Right hindlimb (tissue), 1 donor: ENCODE results near the gene TYK2.
"Not testable (repeated sequence)": the region's sequence is repeated elsewhere in the genome, so short reads cannot be mapped to it uniquely, and the experiment has no call there.

Experiments used
- DNase-seq: peaks from one replicate; pipeline ENCODE4 v3.0.0-alpha.2; 2018

The TYK2 gene

DNA sequence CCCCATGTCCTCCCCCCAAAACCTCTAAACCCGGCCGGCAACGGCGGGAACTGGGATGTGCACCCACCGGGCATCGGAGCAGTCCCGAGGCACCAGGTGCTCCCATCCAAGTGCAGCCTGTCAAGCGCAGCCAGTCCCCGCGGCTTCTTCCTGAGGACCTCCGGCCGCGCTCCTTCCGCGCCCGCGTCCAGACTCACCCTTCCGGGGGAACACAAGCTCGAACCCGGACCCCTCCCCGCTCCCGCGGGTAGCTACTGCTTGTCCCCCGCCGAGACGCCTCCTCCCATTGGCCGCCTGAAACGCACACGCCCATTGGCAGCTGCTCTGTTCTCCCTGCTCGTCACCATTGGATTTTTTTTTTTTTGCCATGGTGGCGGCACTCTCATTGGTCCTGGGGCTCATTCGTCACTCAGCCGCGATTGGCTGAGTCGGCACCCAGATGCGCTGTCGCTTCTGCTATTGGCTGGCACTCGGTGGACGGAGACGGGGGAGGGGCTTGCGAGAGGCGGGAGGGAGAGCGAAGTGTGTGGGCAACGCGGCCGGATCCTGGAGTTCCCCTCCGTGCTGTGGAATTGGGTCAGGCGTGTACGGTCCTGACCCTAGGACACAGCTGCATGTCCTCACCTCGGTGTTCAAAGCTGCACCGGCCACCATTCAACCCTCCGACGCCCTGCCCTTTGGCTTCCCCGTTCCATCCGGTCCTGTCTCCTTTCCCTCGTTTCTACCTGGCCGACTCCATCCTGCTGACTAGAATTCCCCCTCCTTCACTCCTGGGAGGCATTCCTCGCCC, at the start of gene TYK2:
Gene TYK2, minus strand, starts transcription at position 260 of the 790 bp plus-strand sequence. CDS start 2,166 bp downstream, outside the sequence.
- peak; percentile 99 for DNase-seq

- DNase-seq = no peak
Observed at GRCh38 chr19:10428996-10429381, 48.6 kb upstream of the TYK2 start.

DNA sequence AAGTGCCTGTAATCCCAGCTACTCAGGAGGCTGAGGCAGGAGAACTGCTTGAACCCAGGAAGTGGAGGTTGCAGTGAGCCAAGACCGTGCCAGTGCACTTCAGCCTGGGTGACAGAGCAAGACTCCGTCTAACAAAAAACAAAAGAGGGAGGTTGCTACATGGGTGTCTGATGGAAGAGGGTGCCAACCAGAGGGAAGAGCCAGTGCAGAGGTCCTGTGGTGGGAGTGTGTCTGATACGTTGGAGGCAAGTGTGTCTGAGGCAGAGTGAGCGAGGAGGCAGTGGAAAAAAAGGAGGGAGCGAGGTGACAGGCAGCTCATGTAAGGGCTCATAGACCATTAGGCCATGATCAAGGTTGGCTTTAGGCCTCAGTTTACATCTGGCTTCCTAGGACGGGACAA, 46.8 kb upstream of the TYK2 start:
- DNase-seq = no peak

DNA sequence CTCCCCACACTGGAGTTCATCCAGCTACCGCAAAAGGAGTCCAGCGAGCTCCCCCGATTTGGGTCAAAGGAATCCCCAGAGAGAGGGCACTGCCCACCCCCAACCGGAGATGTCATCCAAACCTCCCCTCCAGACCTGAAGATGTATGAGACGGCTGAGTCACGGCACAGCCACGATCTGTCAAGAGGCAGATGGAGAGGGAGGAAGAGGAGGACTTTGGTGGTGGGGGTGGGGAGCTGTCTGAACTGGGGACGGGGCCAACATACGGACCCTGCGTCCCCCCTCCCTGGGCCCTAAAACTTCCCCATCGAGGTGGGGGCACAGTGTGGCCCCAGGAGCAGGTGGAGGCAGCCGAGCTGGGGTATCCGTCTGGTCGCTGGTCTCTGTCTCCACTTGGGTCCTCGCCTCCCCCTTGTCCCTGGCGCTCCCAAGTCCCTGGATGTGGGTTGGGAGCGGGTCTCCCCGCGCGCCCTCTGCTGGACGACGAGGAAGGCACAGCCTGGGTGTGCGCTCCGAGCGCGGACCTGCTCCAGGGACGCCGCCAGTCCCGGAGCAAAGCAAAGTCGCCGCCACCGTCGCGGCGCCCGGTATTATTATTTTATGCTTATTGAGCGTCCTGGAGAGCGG, 43.8 kb upstream of the TYK2 start:
- peak; percentile 83 for DNase-seq

DNA sequence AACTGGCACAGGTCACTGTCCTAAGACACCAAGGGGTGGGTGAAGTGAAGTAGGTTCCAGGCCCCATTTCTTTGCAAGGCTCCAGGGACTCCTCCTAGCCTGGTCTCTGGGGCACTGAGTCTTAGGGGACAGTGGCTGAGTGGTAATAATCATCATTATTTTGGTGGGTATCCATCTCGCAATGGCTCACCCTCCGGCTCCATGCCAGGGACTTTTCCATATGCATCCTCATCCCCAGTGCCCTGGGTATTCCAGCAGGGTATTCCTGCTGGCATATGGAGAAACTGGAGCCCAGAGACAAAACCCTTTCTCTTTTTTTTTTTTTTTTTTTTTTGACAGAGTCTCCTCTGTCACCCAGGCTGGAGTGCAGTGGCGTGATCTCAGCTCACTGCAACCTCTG, 42.5 kb upstream of the TYK2 start:
- no peak for DNase-seq

DNA sequence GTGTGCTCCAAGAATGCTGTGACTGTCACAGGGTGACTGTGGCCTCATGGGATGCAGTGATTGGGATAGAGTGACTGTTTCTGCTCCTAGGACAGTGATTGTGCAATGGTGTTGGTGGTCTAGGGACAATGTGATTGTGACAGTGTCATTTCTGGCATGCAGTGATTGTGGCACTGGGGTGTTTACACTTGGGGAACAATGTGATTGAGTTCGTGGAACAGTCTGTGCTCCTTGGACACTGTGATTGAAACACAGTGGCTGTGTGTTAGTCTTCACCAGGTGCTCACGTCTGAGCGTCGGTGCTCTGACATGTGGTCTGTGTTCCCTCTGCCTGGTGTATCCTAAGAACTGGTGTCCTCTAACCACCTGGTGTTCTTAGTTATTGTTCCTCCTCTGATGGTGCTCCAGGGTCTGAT, 41.7 kb upstream of the TYK2 start:
- DNase-seq = no peak

DNA sequence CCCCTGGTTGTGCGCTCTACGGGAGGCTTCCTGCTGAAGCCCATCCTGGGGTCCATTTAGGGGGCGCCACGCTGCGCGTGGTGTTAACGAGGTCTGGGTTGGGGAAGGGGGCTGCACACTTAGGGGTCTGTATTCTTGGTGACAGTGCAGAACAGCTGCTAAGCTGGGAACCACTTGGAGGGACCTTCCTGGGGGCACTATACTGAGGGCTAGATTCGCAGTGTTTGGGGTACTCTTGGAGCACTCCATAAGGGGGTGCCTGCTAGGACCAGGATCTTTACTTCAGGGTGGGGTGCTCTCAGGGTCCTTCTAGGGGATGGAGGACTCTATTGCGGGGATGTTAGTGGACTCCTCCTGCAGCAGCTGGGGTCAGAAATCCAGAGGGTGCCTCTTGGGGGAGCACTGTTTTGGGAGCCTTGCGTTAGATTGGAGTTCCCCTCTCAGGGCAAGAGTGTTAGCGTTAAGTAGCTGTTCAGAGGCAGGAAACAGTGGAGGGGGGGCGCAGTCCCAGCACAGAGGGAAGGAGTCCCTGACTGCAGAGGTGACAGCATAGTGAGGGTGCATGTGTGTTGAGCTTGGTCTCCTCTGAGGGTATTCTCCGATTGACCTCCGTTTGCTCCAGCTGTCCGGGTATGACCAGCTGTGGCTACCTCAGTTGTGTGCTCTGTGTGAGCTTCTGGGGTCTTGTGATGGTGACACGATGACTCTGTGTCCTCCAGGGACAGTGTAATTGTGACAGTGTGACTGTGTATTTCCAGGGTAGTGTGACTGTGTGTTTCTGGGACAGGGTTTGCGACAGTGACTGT, 41.1 kb upstream of the TYK2 start:
- DNase-seq = no peak

- no peak for DNase-seq
Observed at GRCh38 chr19:10420444-10421239, 40.3 kb upstream of the TYK2 start, which contains the start of gene PDE4A. Gene PDE4A, plus strand, starts transcription at chr19:10420538. Its CDS starts 227 bp downstream, at chr19:10420765.

DNA sequence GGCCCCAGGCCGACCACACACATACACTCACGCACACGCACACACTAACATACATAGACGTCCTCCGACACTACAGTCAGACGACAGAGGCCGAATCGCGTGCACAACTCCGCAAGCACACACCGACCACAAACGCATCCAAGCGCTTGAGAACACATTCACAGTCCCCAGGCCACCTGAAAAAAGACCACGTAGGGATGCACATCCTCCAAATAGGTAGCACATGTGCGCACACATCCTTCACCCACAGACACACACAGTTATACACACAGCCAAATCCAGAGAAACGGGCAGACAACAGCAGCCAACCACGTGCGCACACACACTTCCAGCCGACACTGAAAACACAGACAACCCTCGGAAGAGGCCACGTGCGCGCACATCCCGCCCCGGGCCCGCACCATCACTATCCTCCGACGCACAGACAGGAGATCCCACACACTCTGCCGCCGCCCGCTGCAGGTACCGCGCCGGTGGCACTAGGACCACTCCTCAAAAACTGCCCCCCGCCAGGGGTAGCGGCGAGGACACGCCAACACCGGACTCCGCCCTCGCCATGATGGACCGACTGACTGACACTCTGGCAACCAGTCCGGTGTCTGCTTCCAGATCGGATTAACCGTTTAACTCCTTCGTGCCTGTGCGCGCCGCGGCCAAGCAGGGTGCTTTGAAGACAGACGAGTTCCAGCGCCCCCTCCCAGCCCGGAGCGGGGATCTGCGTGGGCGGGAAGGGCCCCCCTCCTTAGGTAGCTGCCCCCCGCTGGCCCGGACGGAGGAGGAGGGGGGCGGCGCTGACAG, 39.5 kb upstream of the TYK2 start:
- DNase-seq = peak; percentile 48

GRCh38 chr19:10419200-10419645, 38.9 kb upstream of the TYK2 start:
- no peak for DNase-seq

GRCh38 chr19:10418485-10419199, 38.3 kb upstream of the TYK2 start:
- DNase-seq = no peak

DNA sequence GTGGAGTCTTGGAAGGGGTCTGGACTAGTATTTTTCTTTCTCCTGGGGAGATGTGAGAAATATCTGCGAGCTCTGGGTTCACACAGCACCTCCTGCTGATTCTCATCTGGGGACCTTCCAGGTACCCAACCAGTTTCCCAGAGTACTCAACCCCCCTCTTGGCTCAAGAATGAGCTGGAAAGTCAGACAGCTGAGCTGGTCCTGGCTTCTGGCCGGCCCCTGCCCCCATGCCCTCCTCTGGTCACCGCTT, 37.8 kb upstream of the TYK2 start:
- no peak for DNase-seq

- no peak for DNase-seq
Observed at GRCh38 chr19:10417541-10418234, 37.3 kb upstream of the TYK2 start.

GRCh38 chr19:10416380-10417257, 36.2 kb upstream of the TYK2 start:
- peak; percentile 82 for DNase-seq

DNA sequence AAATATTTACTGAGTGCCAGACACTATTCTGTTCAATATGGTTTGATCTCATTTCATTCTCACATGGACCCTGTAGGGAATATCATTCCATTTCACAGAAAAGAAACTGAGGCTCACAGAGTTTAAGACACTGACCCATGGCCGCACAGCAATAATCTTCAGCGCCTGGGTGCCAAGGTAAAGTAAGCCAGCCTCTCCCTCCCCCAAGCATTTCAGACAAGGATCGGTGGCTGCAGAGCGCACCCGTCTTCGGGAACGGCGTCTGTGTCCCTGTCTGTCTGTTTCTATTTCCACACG, 35.7 kb upstream of the TYK2 start:
- no peak for DNase-seq

DNA sequence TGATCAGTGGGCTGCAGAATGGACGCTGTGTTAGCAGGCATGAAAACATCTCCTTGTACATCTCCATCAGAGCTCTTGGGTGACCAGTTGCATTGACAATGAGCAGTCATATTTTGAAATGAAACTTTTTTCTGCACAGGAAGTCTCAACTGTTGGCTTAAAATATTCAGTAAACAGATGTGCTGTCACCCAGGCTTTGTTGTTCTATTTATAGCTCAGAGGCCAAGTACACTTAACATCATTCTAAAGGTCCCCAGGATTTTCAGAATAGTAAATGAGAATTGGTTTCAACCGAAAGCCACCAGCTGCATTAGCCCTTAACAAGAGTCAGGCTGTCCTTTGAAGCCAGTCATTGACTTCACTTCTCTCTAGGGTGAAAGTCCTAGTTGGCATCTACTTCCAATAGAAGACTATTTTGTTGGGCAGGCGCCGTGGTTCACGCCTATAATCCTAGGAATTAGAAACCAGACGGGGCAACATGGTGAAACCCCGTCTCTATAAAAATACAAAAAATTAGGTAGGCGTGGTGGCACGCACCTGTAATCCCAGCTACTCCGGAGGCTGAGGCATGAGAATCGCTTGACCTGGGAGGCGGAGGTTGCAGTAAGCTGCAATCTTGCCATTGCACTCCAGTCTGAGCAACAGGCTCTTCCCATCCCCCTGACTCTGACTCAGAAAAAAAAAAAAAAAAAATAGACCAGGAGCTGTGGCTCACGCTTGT, 32.0 kb upstream of the TYK2 start:
- peak; percentile 3 for DNase-seq

- not testable (repeated sequence) for DNase-seq
Observed at GRCh38 chr19:10411224-10411623, 30.9 kb upstream of the TYK2 start.

DNA sequence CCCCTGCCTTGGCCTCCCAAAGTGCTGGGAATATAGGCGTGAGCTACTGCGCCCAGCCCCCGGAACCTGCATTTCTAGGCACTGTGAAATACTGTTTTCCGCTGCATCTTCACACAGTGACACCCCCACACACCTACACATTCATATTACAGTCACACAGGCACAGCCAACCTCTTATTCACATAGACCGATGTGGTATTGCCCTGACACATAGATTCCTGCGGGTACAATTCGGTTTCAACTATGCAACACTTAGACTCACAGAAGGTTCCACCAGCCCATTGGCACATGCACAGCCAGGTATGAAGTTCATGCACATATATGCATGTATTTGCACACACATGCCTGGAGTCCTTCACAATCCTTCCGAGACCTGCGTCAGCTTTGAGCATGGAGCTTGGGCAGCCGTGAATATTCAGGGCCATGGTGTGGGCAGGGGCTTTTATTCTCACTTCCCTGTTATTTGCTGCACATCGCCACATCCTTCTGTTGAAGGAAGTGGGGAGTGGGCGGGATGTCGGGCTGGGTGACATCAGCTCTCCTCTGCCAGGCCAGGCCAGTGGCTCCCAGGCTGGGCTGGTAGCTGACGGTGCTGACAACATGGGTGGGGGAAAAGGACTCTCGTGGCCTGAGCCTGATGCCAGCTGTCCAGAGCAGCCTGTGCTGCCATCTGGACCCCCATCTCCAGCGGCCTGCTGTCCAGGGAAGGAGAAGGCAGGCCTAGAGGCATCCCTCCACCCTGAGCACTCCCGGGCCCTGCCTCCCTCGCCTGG, 28.3 kb upstream of the TYK2 start:
- DNase-seq = no peak
